Measurements from ENCODE around the gene ANGPTL4. TPM values are rescaled to one million over a fixed set of nuclear protein-coding genes. Genes with fewer than 3 reads are reported as not detected.

ANGPTL4 gene
- total and polyA plus RNA-seq, 2 of the 13 experiments (the other 11 are each of a cell fraction or from before 2014, with no cell fraction given): 0.80 to 21.7 TPM

DNA sequence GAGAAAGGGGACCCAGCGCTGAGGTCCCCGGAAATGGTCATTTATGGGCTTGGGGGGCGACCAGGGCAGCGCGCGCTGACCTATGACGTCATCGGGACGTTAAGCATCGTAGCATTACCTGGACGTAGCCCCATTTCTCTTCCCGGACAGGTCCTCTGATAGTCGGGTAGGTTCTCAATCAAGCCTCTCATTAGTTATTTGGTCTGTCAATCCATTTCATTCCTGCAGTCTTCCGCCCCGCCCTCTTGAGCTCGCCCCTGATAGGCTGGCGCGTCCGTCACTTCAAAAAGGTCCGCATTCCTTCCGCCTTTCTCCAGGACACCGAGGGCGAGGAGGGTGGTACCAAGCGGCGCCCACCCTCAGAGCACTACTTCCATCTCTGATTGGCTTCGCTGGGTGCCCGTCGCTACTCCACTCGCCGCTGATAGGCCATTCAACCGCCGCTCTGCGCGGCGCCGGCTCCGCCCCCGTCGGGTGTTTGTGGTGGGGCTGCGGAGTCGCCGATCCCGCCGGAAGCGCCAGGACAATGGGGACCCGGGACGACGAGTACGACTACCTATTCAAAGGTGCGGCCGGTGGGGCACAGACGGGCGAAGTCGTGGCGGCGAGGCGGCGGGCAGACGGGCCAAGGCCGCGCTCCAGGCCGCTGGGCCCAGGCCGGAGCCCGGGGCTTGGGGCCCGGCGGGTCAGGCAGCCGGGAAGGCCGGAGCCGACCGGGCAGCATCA is 26.1 kb downstream of the ANGPTL4 start, which contains the start of gene RAB11B (continued):
- TF ChIP-seq, protein P1, sequence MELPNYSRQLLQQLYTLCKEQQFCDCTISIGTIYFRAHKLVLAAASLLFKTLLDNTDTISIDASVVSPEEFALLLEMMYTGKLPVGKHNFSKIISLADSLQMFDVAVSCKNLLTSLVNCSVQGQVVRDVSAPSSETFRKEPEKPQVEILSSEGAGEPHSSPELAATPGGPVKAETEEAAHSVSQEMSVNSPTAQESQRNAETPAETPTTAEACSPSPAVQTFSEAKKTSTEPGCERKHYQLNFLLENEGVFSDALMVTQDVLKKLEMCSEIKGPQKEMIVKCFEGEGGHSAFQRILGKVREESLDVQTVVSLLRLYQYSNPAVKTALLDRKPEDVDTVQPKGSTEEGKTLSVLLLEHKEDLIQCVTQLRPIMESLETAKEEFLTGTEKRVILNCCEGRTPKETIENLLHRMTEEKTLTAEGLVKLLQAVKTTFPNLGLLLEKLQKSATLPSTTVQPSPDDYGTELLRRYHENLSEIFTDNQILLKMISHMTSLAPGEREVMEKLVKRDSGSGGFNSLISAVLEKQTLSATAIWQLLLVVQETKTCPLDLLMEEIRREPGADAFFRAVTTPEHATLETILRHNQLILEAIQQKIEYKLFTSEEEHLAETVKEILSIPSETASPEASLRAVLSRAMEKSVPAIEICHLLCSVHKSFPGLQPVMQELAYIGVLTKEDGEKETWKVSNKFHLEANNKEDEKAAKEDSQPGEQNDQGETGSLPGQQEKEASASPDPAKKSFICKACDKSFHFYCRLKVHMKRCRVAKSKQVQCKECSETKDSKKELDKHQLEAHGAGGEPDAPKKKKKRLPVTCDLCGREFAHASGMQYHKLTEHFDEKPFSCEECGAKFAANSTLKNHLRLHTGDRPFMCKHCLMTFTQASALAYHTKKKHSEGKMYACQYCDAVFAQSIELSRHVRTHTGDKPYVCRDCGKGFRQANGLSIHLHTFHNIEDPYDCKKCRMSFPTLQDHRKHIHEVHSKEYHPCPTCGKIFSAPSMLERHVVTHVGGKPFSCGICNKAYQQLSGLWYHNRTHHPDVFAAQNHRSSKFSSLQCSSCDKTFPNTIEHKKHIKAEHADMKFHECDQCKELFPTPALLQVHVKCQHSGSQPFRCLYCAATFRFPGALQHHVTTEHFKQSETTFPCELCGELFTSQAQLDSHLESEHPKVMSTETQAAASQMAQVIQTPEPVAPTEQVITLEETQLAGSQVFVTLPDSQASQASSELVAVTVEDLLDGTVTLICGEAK (IDR thresholded peaks at IDR 0.05): peak; percentile 20; the same call in 1 of the 2 replicates
- TF ChIP-seq, protein P1 (CRISPR knock-in tag; IDR thresholded peaks at IDR 0.05): no peak
- no peak for TF ChIP-seq ZNF432 (CRISPR knock-in tag; IDR thresholded peaks at IDR 0.05; ENCODE audit: borderline replicate concordance)
- TF ChIP-seq ESRRA (CRISPR knock-in tag; IDR thresholded peaks at IDR 0.05; ENCODE audit: low read depth): 0 out of 2 replicates have a peak, but pooled peaks have one; percentile 4
- no peak for TF ChIP-seq HMGXB3 (CRISPR knock-in tag; IDR thresholded peaks at IDR 0.05; ENCODE audit: borderline replicate concordance)
- TF ChIP-seq ZFX (CRISPR knock-in tag; IDR thresholded peaks at IDR 0.05; ENCODE audit: low read depth): peak; percentile 67
- TF ChIP-seq MED1 (CRISPR knock-in tag; IDR thresholded peaks at IDR 0.05): peak; percentile 14; the same call in 1 of the 2 replicates
- 0 out of 2 replicates have a peak, but pooled peaks have one; percentile 49 for TF ChIP-seq GPN1 (CRISPR knock-in tag; IDR thresholded peaks at IDR 0.05; ENCODE audit: borderline replicate concordance)
- no peak for TF ChIP-seq GTF2F1 (IDR thresholded peaks at IDR 0.05; ENCODE audit: low read length)
- TF ChIP-seq ZNF501 (CRISPR knock-in tag; IDR thresholded peaks at IDR 0.05): peak; percentile 29; the same call in 1 of the 2 replicates
- no peak; the same call in 1 of the 2 replicates for TF ChIP-seq ZNF547 (CRISPR knock-in tag; IDR thresholded peaks at IDR 0.05)
- no peak for TF ChIP-seq ZNF564 (CRISPR knock-in tag; IDR thresholded peaks at IDR 0.05)
- TF ChIP-seq KDM5A (IDR thresholded peaks at IDR 0.05; ENCODE audit: borderline replicate concordance, low read length): peak; percentile 40; the same call in 1 of the 2 replicates
- TF ChIP-seq ZNF337 (CRISPR knock-in tag; IDR thresholded peaks at IDR 0.05; ENCODE audit: borderline replicate concordance, low read depth): no peak
